ENCODE data around the gene HADH.

DNA sequence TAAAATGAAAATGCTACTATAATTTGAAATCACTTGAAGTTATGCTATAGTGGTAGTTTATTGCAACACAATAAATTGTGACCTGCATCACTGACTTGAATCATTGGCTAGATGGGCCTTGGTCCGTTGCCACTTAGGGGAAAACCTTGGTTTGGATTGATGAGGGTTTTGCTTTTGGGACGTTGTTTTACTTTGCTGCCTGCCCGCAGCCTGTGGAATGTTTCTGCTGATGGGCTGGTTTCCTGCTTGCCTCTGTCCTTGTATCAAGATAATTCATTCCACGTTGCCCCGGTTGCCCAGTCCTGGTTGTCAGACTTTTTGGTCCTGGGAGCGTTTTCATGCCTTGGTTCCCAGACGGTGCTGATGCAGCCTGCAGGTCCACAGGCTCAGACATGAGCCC, 18.3 kb downstream of the HADH start:
- TF ChIP-seq CTCF (IDR thresholded peaks at IDR 0.05) (no peak), POLR2A (IDR thresholded peaks at IDR 0.05) (no peak)

Data from thyroid gland (tissue), 4 donors.